H1 (cell line): ENCODE data around the gene ZNF106. TPM values are rescaled to one million over a fixed set of nuclear protein-coding genes. Genes with fewer than 3 reads are reported as not detected.

Experiments
- CTCF ChIA-PET: fragments of 300-600 bp; sonication (Branson Sonifier 250); formaldehyde crosslinking; loops from one replicate; lab custom pipeline; 2021; ENCODE audit not compliant: partially characterized antibody; lab: Charles Lee
- POLR2A ChIA-PET: fragments of 300-600 bp; sonication (Branson Sonifier 250); formaldehyde crosslinking; loops from one replicate; lab custom pipeline; 2021; ENCODE audit warnings: inconsistent platforms; ENCODE audit not compliant: partially characterized antibody; lab: Charles Lee
- DNase-seq, 2 experiments: peaks; one replicate each; pipeline versions ENCODE4 v3.0.0 to v3.0.0-alpha.2; 2010 to 2022; ENCODE audit warnings: low spot score in 2 of 2, low read depth in 1 of 2, mixed read lengths in 1 of 2
- FAIRE-seq: peaks from 2 replicates; lab custom pipeline; 2011; peaks lifted over from hg19 to GRCh38; lab: Jason Lieb, UNC
- H2AFZ ChIP-seq: 2 replicates; pipeline ENCODE4 v1.8.1; 2012; ENCODE audit warnings: low read length, inconsistent platforms
- H2AK5ac ChIP-seq: 2 replicates; pipeline ENCODE4 v1.6.1; 2013; ENCODE audit warnings: low read depth, low read length
- H2BK120ac ChIP-seq: replicated peaks from 2 replicates; pipeline ENCODE3; 2013; ENCODE audit warnings: low read depth, low read length, inconsistent platforms
- H2BK12ac ChIP-seq: 2 replicates; pipeline ENCODE4 v1.6.1; 2013; ENCODE audit warnings: low read depth, low read length
- H2BK15ac ChIP-seq: 2 replicates; pipeline ENCODE4 v1.6.1; 2013; ENCODE audit warnings: low read length
- H2BK20ac ChIP-seq: 2 replicates; pipeline ENCODE4 v1.6.1; 2013; ENCODE audit warnings: low read length
- H2BK5ac ChIP-seq: 2 replicates; pipeline ENCODE4 v1.6.1; 2013; ENCODE audit warnings: low read depth, low read length
- H3K14ac ChIP-seq: 2 replicates; pipeline ENCODE4 v1.6.1; 2013; ENCODE audit warnings: inconsistent platforms; ENCODE audit not compliant: insufficient read length
- H3K18ac ChIP-seq: 2 replicates; pipeline ENCODE4 v1.6.1; 2013; ENCODE audit warnings: low read length; ENCODE audit errors: extremely low read depth
- H3K23ac ChIP-seq: 2 replicates; pipeline ENCODE4 v1.6.1; 2013; ENCODE audit warnings: inconsistent platforms; ENCODE audit not compliant: insufficient read length
- H3K23me2 ChIP-seq: 2 replicates; pipeline ENCODE4 v1.6.1; 2013; ENCODE audit warnings: low read depth, low read length
- H3K27ac ChIP-seq: 2 replicates; pipeline ENCODE4 v1.6.1; 2011; ENCODE audit warnings: low read depth, low read length, inconsistent platforms
- H3K27me3 ChIP-seq, 4 experiments: replicated peaks in 1 of 4; 1 replicate in 1 of 4; 2 replicates in 3 of 4; pipeline versions ENCODE4 v1.6.1 to v1.8.1; 2011 to 2013; ENCODE audit warnings: low read length in 3 of 4, mild to moderate bottlenecking in 3 of 4, inconsistent platforms in 2 of 4, mixed read lengths in 2 of 4, moderate library complexity in 1 of 4; ENCODE audit not compliant: control insufficient read depth in 3 of 4, insufficient read depth in 3 of 4; ENCODE audit errors: extremely low read depth in 1 of 4
- H3K36me3 ChIP-seq, 4 experiments: 2 replicates each; pipeline versions ENCODE4 v1.6.1 to v1.8.1; 2011 to 2013; ENCODE audit warnings: mild to moderate bottlenecking in 4 of 4, low read length in 3 of 4, moderate library complexity in 2 of 4, control low read depth in 1 of 4, inconsistent platforms in 1 of 4; ENCODE audit not compliant: insufficient read depth in 4 of 4, control insufficient read depth in 2 of 4
- H3K4ac ChIP-seq: replicated peaks from 2 replicates; pipeline ENCODE3; 2013; ENCODE audit warnings: low read length, low read depth, mixed read lengths, inconsistent platforms; ENCODE audit not compliant: insufficient read length
- H3K4me1 ChIP-seq, 4 experiments: replicated peaks in 1 of 4; 1 replicate in 1 of 4; 2 replicates in 3 of 4; pipeline versions ENCODE4 v1.6.1 to v1.8.1; 2011 to 2013; ENCODE audit warnings: low read length in 3 of 4, inconsistent platforms in 2 of 4, mixed read lengths in 1 of 4; ENCODE audit not compliant: insufficient read depth in 4 of 4, control insufficient read depth in 3 of 4
- H3K4me2 ChIP-seq, 2 experiments: 2 replicates each; pipeline versions ENCODE4 v1.6.1 to v1.8.1; 2011 to 2013; ENCODE audit warnings: low read depth in 2 of 2, low read length in 2 of 2, control low read depth in 1 of 2, inconsistent platforms in 1 of 2, mild to moderate bottlenecking in 1 of 2; ENCODE audit not compliant: insufficient read depth in 1 of 2
- H3K4me3 ChIP-seq, 4 experiments: fragments of 200-600, 300-600 bp in 1 of 4; sonication (generic), shearing (Covaris generic), sonication (Bioruptor Twin) in 1 of 4; 2 replicates each; pipeline versions ENCODE4 v1.5.1 to v1.8.1; 2011 to 2016; ENCODE audit warnings: low read length in 4 of 4, low read depth in 3 of 4, control low read depth in 2 of 4, inconsistent platforms in 2 of 4, mild to moderate bottlenecking in 2 of 4, mixed read lengths in 1 of 4, moderate library complexity in 1 of 4; ENCODE audit not compliant: insufficient read depth in 2 of 4; ENCODE audit errors: extremely low read depth in 1 of 4
- H3K56ac ChIP-seq: replicated peaks from 2 replicates; pipeline ENCODE3; 2013; ENCODE audit warnings: low read depth, mild to moderate bottlenecking, mixed read lengths, low read length, inconsistent platforms; ENCODE audit not compliant: insufficient read length
- H3K79me1 ChIP-seq: 2 replicates; pipeline ENCODE4 v1.6.1; 2013; ENCODE audit warnings: low read depth, low read length, control low read depth
- H3K79me2 ChIP-seq, 2 experiments: 2 replicates each; pipeline versions ENCODE4 v1.6.1 to v1.8.1; 2012 to 2013; ENCODE audit warnings: low read length in 2 of 2, mild to moderate bottlenecking in 2 of 2, inconsistent platforms in 1 of 2; ENCODE audit not compliant: insufficient read depth in 2 of 2, control insufficient read depth in 1 of 2
- H3K9ac ChIP-seq, 4 experiments: replicated peaks in 1 of 4; 1 replicate in 1 of 4; 2 replicates in 3 of 4; pipeline versions ENCODE4 v1.6.1 to v1.8.1; 2011 to 2013; ENCODE audit warnings: low read depth in 3 of 4, low read length in 3 of 4, control low read depth in 2 of 4, mild to moderate bottlenecking in 2 of 4, moderate library complexity in 2 of 4, inconsistent platforms in 1 of 4; ENCODE audit errors: extremely low read depth in 1 of 4
- H3K9me3 ChIP-seq, 2 experiments: 2 replicates each; pipeline versions ENCODE4 v1.6.1 to v1.8.1; 2012 to 2013; ENCODE audit warnings: mild to moderate bottlenecking in 2 of 2, moderate library complexity in 2 of 2, control low read depth in 1 of 2, inconsistent platforms in 1 of 2, low read depth in 1 of 2, low read length in 1 of 2, mixed read lengths in 1 of 2; ENCODE audit not compliant: insufficient read depth in 2 of 2
- H4K20me1 ChIP-seq, 2 experiments: replicated peaks in 1 of 2; 2 replicates each; pipeline versions ENCODE3 to v1.8.1; 2011 to 2013; ENCODE audit warnings: inconsistent platforms in 2 of 2, low read length in 2 of 2, mild to moderate bottlenecking in 1 of 2; ENCODE audit not compliant: insufficient read depth in 2 of 2, control insufficient read depth in 1 of 2
- H4K5ac ChIP-seq: 2 replicates; pipeline ENCODE4 v1.6.1; 2013; ENCODE audit warnings: low read length, low read depth, mixed read lengths, inconsistent platforms; ENCODE audit not compliant: insufficient read length
- H4K8ac ChIP-seq: 2 replicates; pipeline ENCODE4 v1.8.0; 2013; ENCODE audit warnings: mild to moderate bottlenecking, moderate library complexity, low read length, inconsistent platforms; ENCODE audit not compliant: insufficient read depth; ENCODE audit errors: extremely low read depth
- H4K91ac ChIP-seq: replicated peaks from 2 replicates; pipeline ENCODE3; 2013; ENCODE audit warnings: low read length, mixed read lengths, inconsistent platforms; ENCODE audit not compliant: insufficient read length
- RXRA ChIP-seq: IDR thresholded peaks from 2 replicates; pipeline ENCODE4 v1.6.1; 2011; ENCODE audit warnings: low read depth, mild to moderate bottlenecking, low read length, moderate library complexity; ENCODE audit not compliant: insufficient read depth
- SP4 ChIP-seq: IDR thresholded peaks from 2 replicates; pipeline ENCODE4 v1.6.1; 2012; ENCODE audit warnings: low read length, inconsistent platforms
- WGBS, 2 experiments: shearing (Covaris generic) in 1 of 2; methylation state at CpG; one replicate each; pipeline versions ENCODE4 v1.1.6 to v1.1.7; 2013 to 2015; ENCODE audit warnings: low lambda C conversion rate in 2 of 2, mixed read lengths in 2 of 2, inconsistent platforms in 1 of 2, low coverage in 1 of 2, missing lambda C conversion rate in 1 of 2; ENCODE audit not compliant: insufficient replicate concordance in 2 of 2, insufficient coverage in 1 of 2, insufficient read length in 1 of 2; ENCODE audit errors: extremely low coverage in 1 of 2, missing lambda C conversion rate in 1 of 2; 5-methylcytosine and 5-hydroxymethylcytosine counted together
- polyA plus RNA-seq, 7 experiments: library from polyadenylated mRNA; depleted of rRNA in 3 of 7; stranded (reverse) in 5 of 7; unstranded in 2 of 7; fragments of >200 nt in 5 of 7; fragments of 200-250 nt in 2 of 7; gene quantifications; 1 replicate in 5 of 7; 2 replicates in 1 of 7; 4 replicates in 1 of 7; pipeline versions ENCODE4 v1.2.1 to v1.2.3, GENCODE V29; 2011 to 2013; ENCODE audit warnings: missing spikeins in 2 of 7, mixed read lengths in 2 of 7
- total RNA-seq: library from RNA; stranded (reverse); fragmentation: NEBNext Ultra II Directional; extraction: Animal tissue kit (Norgen Biotek cat#: 25700); gene quantifications from 2 replicates; pipeline ENCODE4 v1.2.1, GENCODE V29; 2021

Gene ZNF106
- total and polyA plus RNA-seq, 2 of the 8 experiments (the other 6 are each of a cell fraction or from before 2014, with no cell fraction given), result 18.2 to 62.0 TPM

- FAIRE-seq, result no peak
- Histone ChIP-seq H3K4ac (no peak overlapping the region), H3K4me3 (no peak overlapping the region), H3K56ac (no peak overlapping the region), H3K27ac (no peak overlapping the region), H3K23me2 (no peaks in the 10 kb centered on the region), H3K18ac (peak overlapping the region; percentile 57; the same call in 1 of the 2 replicates), H2BK12ac (peak overlapping the region; percentile 77; the same call in 1 of the 2 replicates)
- no peak for TF ChIP-seq RXRA
- TF ChIP-seq SP4, result no peak
- TF ChIP-seq, all 59 proteins: peak for 0
- CTCF ChIA-PET, result interaction anchor here (0.7 to 1.6 kb wide), 4 partner anchors 20 to 281 kb away, joined by 3 to 9 read pairs (median 4); no protein-coding TSS in a partner anchor
- Histone ChIP-seq H3K36me3 (no peaks in the 10 kb centered on the region), H3K9ac (no peak overlapping the region), H2BK120ac (no peak overlapping the region), H2BK20ac (peak overlapping the region; percentile 80; the same call in 1 of the 2 replicates), H2BK5ac (peak overlapping the region; percentile 80; the same call in 1 of the 2 replicates), H3K23ac (no peak overlapping the region), H4K5ac (no peak overlapping the region), H2AFZ (no peak overlapping the region), H3K4me1 (peaks cover 0 to 10% (median 5%) of the 10 kb centered on the region in 4 experiments; a peak in 5 of 7 replicates), H4K20me1 (no peaks in the 10 kb centered on the region), H4K91ac (peak overlapping the region; percentile 12), H3K79me1 (no peaks in the 10 kb centered on the region), H2BK15ac (no peak overlapping the region), H3K27me3 (no peaks in the 10 kb centered on the region; a peak in 4 of 7 replicates), H3K9me3 (peaks cover 0 to 2% of the 10 kb centered on the region in 2 experiments; a peak in 2 of 4 replicates), H3K79me2 (no peaks in the 10 kb centered on the region), H3K14ac (no peak overlapping the region), H2AK5ac (peak overlapping the region; percentile 54; the same call in 1 of the 2 replicates), H3K4me2 (peak overlapping the region in 1 of 2 experiments; percentile 15; a peak in 1 of 4 replicates), H4K8ac (no peak overlapping the region)
- DNase-seq, result no peak
- POLR2A ChIA-PET, result interaction anchor here (1.1 kb wide), 1 partner anchor 21 kb away, joined by 3 read pairs; no protein-coding TSS in a partner anchor
- WGBS, 2 experiments, result 80% methylated on average over 1 of the region's 1 CpG; no CpG with 5 or more reads in 1 of the 2 experiments
Observed at GRCh38 chr15:42364529-42364928, 126.4 kb downstream of the ZNF106 start.
